ENCODE measurements around the gene P2RY11. TPM values are rescaled to one million over a fixed set of nuclear protein-coding genes. Genes with fewer than 3 reads are reported as not detected.

P2RY11 gene
- total RNA-seq, 1 experiment from 2014 or later, result 1.9 TPM

DNA sequence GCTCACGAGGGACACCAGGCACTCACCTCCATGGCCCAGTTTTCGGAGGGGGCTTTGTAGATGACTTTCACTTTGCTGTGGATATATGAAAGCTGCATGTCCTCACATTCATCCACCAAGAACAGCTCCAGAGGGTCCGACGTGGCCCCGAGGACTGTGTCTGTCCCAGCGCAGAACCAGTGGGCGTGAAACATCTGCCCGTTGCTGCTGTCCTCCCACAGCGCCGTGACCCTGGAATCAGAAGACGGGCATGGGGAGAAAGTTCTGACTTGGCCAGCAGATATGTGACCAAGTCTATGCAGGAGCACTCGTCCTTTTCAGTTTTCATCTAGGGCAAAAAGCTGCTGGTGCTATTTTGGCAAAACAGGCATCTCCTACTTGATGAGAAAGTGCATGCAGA is 37.9 kb downstream of the P2RY11 start:
- no peaks in the 10 kb centered on the region for H3K4me1 ChIP-seq (replicated peaks)

DNA sequence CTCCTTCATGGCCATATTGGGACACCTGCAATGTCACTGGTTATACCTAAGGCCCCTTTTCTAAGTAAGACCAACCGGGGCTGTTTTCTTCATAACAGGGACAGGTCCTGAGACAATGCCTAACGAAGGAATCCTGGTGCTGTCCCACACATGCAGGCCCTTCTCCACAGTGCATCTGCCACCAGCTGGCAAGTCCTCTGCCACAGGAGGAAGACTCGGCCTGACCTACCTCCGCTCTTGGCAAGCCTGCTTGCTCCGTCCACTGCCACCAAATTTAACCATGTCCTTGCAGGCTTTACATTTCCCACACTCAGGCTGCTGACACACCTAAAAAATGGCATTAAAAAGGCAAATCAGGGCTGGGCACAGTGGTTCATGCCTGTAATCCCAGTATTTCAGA is 40.0 kb downstream of the P2RY11 start:
- Histone ChIP-seq H3K27ac (no peak overlapping the region), H3K36me3 (peaks cover 94% of the 10 kb centered on the region)

More for the DNA sequence above, 37.9 kb downstream of the P2RY11 start:
- no peaks in the 10 kb centered on the region for H3K9me3 ChIP-seq (replicated peaks)
- H3K4me3 ChIP-seq, result no peak overlapping the region
- no peak for DNase-seq (ENCODE audit: low read depth in 1 of 2, low spot score in 2 of 2)
- H3K27me3 ChIP-seq (replicated peaks), result no peaks in the 10 kb centered on the region
- no peak overlapping the region for H3K27ac ChIP-seq
- peaks cover 95% of the 10 kb centered on the region for H3K36me3 ChIP-seq

DNA sequence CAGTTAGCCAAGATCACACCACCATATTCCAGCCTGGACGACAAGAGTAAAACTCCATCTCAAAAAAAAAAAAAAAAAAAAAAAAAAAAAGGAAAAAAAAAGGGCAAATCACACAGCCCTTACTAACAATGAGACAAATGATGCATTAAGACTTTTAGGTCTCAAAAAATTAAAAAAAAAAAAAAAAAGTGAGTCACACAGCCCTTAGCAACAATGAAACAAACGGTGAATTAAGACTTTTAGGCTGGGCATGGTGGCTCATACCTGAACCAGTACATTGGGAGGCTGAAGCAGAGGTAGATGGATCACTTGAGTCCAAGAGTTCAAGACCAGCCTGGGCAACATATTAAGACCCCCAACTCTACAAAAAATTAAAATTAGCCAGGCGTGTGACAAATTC is 40.6 kb downstream of the P2RY11 start:
- Histone ChIP-seq H3K27ac (no peak overlapping the region), H3K27me3 (replicated peaks) (no peaks in the 10 kb centered on the region), H3K36me3 (peaks cover 94% of the 10 kb centered on the region), H3K4me3 (no peak overlapping the region), H3K4me1 (replicated peaks) (no peaks in the 10 kb centered on the region), H3K9me3 (replicated peaks) (no peaks in the 10 kb centered on the region)
- no peak for DNase-seq (ENCODE audit: low read depth in 1 of 2, low spot score in 2 of 2)

More for the DNA sequence above, 40.0 kb downstream of the P2RY11 start:
- no peaks in the 10 kb centered on the region for H3K27me3 ChIP-seq (replicated peaks)
- DNase-seq (ENCODE audit: low read depth in 1 of 2, low spot score in 2 of 2), result no peak
- no peaks in the 10 kb centered on the region for H3K9me3 ChIP-seq (replicated peaks)
- H3K4me3 ChIP-seq, result no peak overlapping the region
- no peaks in the 10 kb centered on the region for H3K4me1 ChIP-seq (replicated peaks)

DNA sequence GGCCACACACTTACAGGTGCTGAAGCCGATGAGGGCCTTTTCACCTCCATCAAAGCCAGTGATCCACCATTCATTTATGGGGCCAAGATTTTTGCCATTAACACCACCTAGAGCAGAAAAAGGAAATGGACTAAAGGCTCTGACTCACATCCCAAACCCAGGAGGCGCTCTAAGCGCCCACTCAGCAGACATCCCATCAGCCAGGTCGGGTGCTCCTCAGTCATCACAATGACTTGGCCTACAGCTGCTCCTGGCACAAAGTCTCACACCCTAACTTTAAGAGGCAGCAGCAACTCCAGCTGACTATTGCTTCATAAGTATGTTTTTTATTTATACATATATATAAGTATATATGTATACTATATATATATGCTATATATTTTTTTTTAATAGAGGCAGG is 44.3 kb downstream of the P2RY11 start:
- H3K27ac ChIP-seq, result no peak overlapping the region
- H3K27me3 ChIP-seq (replicated peaks), result no peaks in the 10 kb centered on the region
- no peak overlapping the region for H3K4me3 ChIP-seq
- H3K9me3 ChIP-seq (replicated peaks), result no peaks in the 10 kb centered on the region
- peaks cover 96% of the 10 kb centered on the region for H3K36me3 ChIP-seq
- DNase-seq (ENCODE audit: low read depth in 1 of 2, low spot score in 2 of 2), result no peak
- H3K4me1 ChIP-seq (replicated peaks), result no peaks in the 10 kb centered on the region

DNA sequence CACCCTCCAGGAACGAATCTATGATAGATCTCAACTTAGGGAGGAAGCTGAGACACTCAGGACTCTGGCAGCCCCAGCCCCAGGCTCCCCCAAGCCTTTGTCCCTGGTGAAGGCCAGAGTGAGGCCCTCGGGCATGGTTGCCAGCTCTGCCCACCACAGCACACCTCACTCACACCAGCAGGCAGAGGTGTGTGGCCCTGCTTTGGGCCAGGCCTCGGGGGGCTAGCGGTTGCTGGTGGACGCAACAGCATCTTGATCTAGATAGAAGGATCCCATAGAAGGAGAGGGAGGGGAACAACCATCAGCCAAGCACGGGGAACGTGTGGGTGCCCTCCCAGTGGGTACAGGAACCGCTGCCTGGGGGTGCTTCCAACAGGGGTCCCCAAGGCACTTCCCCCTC is 46.6 kb downstream of the P2RY11 start:
- no peak for DNase-seq (ENCODE audit: low read depth in 1 of 2, low spot score in 2 of 2)
- Histone ChIP-seq H3K4me3 (no peak overlapping the region), H3K36me3 (peaks cover 98% of the 10 kb centered on the region), H3K27me3 (replicated peaks) (no peaks in the 10 kb centered on the region), H3K9me3 (replicated peaks) (no peaks in the 10 kb centered on the region), H3K4me1 (replicated peaks) (no peaks in the 10 kb centered on the region), H3K27ac (no peak overlapping the region)

DNA sequence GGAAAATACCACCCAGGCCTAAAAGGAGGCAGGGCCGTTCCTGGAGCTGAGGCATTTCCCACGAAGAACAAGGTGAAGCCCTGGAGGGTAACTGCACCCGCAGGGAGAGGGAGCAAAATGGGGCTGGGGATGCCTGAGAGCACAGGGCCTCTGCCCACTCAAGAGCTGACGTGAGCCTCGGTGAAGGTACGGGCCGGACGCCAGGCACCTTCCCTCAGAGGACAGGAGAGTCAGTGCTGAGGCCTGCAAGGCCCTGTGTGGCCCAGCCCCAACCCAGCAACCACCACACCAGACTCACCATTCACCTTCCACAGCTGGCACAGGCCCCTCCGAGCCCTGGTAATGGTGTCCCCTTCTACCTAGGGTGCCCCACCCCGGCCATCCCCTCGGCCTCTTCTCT is 47.0 kb downstream of the P2RY11 start:
- Histone ChIP-seq H3K4me1 (replicated peaks) (no peaks in the 10 kb centered on the region), H3K36me3 (peaks cover 99% of the 10 kb centered on the region), H3K4me3 (no peak overlapping the region), H3K9me3 (replicated peaks) (no peaks in the 10 kb centered on the region), H3K27ac (no peak overlapping the region), H3K27me3 (replicated peaks) (no peaks in the 10 kb centered on the region)
- no peak for DNase-seq (ENCODE audit: low read depth in 1 of 2, low spot score in 2 of 2)

DNA sequence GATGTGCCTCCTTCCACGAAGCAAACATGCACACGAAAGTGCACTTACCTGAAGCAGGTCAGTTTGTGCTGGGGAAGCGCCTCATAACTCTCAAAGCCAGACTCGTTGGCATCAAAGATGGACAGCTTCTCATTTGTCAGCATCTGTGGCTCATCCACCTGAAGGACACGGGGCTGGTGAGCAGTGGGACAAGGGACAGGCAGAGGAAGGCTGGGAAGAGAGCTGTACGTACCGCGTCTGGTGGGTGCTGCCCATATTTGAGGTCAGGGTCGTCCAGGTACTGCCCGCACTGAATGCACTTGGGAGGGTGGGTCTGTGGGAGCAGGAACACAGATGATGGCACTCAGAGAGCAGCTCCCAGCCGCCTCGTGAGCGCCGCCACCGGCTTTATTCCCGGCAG is 48.1 kb downstream of the P2RY11 start:
- H3K4me1 ChIP-seq (replicated peaks), result no peaks in the 10 kb centered on the region
- no peak overlapping the region for H3K4me3 ChIP-seq
- H3K27me3 ChIP-seq (replicated peaks), result no peaks in the 10 kb centered on the region
- peaks cover 99% of the 10 kb centered on the region for H3K36me3 ChIP-seq
- no peak for DNase-seq (ENCODE audit: low read depth in 1 of 2, low spot score in 2 of 2)
- no peaks in the 10 kb centered on the region for H3K9me3 ChIP-seq (replicated peaks)
- no peak overlapping the region for H3K27ac ChIP-seq

DNA sequence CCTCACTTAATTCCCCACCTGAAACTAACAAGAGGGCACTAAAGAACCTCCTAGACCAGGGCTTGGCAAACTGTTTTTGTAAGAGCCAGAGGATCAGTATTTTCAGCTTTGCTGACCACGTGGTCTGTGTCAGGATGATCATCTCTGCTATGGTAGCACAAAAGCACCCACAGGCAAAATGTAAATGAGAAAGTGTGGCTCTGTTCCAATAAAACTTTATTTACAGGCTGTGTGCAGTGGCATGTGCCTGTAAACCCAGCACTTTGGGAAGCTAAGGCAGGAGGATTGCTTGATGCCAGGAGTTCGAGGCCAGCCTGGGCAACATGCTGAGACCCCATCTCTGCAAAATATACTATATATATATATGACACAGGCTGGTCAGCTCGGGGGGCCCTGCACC is 52.0 kb downstream of the P2RY11 start:
- Histone ChIP-seq H3K4me3 (no peak overlapping the region), H3K27me3 (replicated peaks) (no peaks in the 10 kb centered on the region), H3K36me3 (peaks cover 97% of the 10 kb centered on the region), H3K27ac (no peak overlapping the region), H3K9me3 (replicated peaks) (no peaks in the 10 kb centered on the region), H3K4me1 (replicated peaks) (no peaks in the 10 kb centered on the region)
- DNase-seq (ENCODE audit: low read depth in 1 of 2, low spot score in 2 of 2), result no peak

Other genes starting within 250 kb of the P2RY11 start
- 0.11 TPM in 1 of 2 replicates, not detected in the other for gene OLFM2, start 175.2 kb upstream of the P2RY11 start, total RNA-seq (2014; rRNA removed; shearing (Covaris generic))
- 0.38 and 0.39 TPM in 2 replicates for gene COL5A3, start 101.2 kb upstream of the P2RY11 start, total RNA-seq (2014; rRNA removed; shearing (Covaris generic))
- gene RDH8, start 98.2 kb upstream of the P2RY11 start, total RNA-seq (2014; rRNA removed; shearing (Covaris generic)), result not detected in 2 replicates
- 14.5 and 17.4 TPM in 2 replicates for gene SHFL, start 25.4 kb upstream of the P2RY11 start, total RNA-seq (2014; rRNA removed; shearing (Covaris generic))
- gene ANGPTL6, start 9.0 kb upstream of the P2RY11 start, total RNA-seq (2014; rRNA removed; shearing (Covaris generic)), result 0.11 TPM in 1 of 2 replicates, not detected in the other
- 28.0 and 31.4 TPM in 2 replicates for gene PPAN, start 5.3 kb upstream of the P2RY11 start, total RNA-seq (2014; rRNA removed; shearing (Covaris generic))
- 295 and 346 TPM in 2 replicates for gene EIF3G, start 8.2 kb downstream of the P2RY11 start, total RNA-seq (2014; rRNA removed; shearing (Covaris generic))
- gene DNMT1, start 83.3 kb downstream of the P2RY11 start, total RNA-seq (2014; rRNA removed; shearing (Covaris generic)), result 120 and 170 TPM in 2 replicates
- 4.9 and 7.0 TPM in 2 replicates for gene S1PR2, start 119.6 kb downstream of the P2RY11 start, total RNA-seq (2014; rRNA removed; shearing (Covaris generic))
- gene MRPL4, start 140.5 kb downstream of the P2RY11 start, total RNA-seq (2014; rRNA removed; shearing (Covaris generic)), result 86.3 and 87.4 TPM in 2 replicates
- 11.9 and 17.2 TPM in 2 replicates for gene ICAM1, start 159.4 kb downstream of the P2RY11 start, total RNA-seq (2014; rRNA removed; shearing (Covaris generic))
- gene ICAM4, start 175.3 kb downstream of the P2RY11 start, total RNA-seq (2014; rRNA removed; shearing (Covaris generic)), result not detected in 2 replicates
- 0.38 and 0.79 TPM in 2 replicates for gene ICAM5, start 178.3 kb downstream of the P2RY11 start, total RNA-seq (2014; rRNA removed; shearing (Covaris generic))
- gene ZGLP1, start 198.1 kb downstream of the P2RY11 start, total RNA-seq (2014; rRNA removed; shearing (Covaris generic)), result 1.2 TPM in 1 of 2 replicates, not detected in the other
- gene FDX2, start 204.3 kb downstream of the P2RY11 start, total RNA-seq (2014; rRNA removed; shearing (Covaris generic)), result 25.5 and 84.1 TPM in 2 replicates
- gene RAVER1, start 221.8 kb downstream of the P2RY11 start, total RNA-seq (2014; rRNA removed; shearing (Covaris generic)), result 27.3 and 36.4 TPM in 2 replicates
- gene ICAM3, start 227.9 kb downstream of the P2RY11 start, total RNA-seq (2014; rRNA removed; shearing (Covaris generic)), result 6.0 and 8.1 TPM in 2 replicates

Data from SJSA1 (cell line).